GM12872 (cell line): ENCODE data around the gene UQCC2.

Experiments
- TF ChIP-seq, protein P1 (sequence below): IDR thresholded peaks from 3 replicates; pipeline ENCODE4 v1.5.1; 2011; ENCODE audit warnings: low read depth, mild to moderate bottlenecking, low read length, moderate library complexity; ENCODE audit not compliant: insufficient read depth

Gene UQCC2

DNA sequence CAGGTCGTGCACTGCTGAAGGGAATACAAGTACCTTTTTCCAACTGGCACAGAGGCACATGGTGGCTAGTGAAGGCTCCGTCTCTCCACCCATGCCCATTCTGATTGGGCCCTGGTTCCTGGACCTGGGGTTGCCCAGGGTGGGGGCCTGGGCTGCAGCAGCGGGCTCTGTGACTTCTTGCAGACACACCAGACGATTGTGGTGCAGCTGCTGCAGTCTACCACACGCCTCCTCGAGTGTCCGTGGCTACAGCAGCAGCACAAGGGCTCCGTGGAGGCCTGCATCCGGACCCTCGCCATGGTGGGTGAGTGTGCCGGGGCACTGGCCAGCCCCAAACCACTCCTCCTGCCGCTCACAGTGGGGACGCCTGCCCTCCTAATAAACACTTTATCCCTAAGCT is 29.2 kb downstream of the UQCC2 start:
- TF ChIP-seq, protein P1, sequence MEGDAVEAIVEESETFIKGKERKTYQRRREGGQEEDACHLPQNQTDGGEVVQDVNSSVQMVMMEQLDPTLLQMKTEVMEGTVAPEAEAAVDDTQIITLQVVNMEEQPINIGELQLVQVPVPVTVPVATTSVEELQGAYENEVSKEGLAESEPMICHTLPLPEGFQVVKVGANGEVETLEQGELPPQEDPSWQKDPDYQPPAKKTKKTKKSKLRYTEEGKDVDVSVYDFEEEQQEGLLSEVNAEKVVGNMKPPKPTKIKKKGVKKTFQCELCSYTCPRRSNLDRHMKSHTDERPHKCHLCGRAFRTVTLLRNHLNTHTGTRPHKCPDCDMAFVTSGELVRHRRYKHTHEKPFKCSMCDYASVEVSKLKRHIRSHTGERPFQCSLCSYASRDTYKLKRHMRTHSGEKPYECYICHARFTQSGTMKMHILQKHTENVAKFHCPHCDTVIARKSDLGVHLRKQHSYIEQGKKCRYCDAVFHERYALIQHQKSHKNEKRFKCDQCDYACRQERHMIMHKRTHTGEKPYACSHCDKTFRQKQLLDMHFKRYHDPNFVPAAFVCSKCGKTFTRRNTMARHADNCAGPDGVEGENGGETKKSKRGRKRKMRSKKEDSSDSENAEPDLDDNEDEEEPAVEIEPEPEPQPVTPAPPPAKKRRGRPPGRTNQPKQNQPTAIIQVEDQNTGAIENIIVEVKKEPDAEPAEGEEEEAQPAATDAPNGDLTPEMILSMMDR, result no peak

DNA sequence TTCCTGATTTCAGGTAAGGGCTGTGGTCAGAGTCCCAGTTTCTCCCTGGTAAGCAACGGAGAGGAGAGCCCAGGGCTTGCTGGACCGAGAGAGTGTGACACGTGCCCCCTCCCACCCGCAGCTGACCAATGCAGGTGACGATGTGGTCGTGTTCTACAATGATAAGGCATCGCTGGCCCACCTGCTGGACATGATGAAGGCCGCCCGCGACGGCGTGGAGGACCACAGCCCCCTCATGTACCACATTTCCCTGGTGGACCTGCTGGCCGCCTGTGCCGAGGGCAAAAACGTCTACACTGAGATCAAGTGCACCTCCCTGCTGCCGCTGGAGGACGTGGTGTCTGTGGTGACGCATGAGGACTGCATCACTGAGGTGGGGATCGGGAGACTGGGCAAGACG is 31.7 kb downstream of the UQCC2 start:
- TF ChIP-seq, protein P1, result no peak

DNA sequence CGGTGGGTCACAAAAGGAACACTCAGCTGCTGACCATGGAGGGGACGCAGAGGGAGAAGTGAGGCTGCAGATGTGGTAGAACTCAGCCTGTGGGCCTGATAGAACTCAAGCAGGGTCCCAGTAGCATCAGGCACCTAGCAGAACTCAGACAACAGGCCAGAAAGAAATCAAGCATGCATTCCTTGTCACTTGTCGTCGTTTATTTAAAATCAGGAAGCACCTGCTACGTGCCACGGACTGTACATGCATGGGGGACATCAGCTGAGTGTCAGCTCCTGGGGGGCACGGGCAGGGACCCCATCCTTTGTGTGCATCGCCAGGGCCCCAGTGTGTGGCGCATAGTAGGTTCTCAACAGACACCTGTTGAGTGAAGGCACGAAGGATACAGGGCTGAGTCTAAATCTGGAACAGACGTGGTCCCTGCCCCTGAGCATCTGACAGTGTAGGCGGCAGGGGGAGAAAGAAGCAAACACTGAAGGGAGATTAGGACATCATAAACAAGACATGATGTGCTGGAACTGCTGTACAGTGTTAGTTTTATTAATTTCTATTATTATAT is 32.5 kb downstream of the UQCC2 start:
- TF ChIP-seq, protein P1, result no peak

DNA sequence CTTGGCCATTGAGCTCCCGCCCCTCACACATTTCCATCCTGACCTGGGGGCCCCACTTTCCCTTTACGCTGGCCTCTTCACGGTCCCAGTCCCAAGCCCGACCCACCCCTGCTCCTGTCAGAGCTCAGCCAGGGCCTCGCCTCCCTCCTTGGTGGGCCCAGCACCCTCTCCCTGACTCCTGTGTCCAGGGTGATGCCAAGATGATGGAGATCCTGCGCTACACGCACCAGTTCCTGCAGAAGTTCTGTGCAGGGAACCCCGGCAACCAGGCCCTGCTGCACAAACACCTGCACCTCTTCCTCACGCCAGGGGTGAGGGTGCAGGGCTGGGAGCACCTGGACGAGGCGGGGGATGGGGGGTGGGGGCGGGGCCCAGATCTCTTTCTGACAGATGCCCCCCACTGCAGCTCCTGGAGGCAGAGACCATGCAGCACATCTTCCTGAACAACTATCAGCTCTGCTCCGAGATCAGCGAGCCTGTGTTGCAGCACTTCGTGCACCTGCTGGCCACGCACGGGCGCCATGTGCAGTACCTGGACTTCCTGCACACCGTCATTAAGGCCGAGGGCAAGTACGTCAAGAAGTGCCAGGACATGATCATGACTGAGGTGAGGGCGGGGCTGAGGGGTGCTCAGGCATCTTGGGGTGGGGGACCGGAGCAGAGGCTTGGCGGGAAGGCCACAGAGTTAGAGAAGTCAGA is 33.1 kb downstream of the UQCC2 start:
- TF ChIP-seq, protein P1, result no peak

DNA sequence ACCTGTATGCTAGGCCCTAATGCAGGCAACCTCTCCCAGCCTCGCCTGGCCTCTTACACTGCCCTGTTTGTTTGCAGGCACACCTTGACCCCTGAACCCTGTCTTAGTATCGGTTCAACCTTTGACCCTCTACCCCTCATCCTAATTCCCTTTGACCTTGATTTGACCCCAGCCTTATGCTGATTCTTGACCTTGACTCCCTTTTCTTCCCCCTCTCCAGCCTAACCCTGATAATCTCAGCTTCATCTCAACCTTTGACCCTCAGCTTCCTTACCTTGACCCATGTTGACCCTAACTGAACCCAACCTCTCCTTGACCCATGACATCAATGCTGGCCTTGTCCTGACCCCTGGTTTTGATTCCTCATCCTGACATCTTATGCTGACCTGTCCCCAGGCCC is 33.8 kb downstream of the UQCC2 start:
- TF ChIP-seq, protein P1, result no peak

DNA sequence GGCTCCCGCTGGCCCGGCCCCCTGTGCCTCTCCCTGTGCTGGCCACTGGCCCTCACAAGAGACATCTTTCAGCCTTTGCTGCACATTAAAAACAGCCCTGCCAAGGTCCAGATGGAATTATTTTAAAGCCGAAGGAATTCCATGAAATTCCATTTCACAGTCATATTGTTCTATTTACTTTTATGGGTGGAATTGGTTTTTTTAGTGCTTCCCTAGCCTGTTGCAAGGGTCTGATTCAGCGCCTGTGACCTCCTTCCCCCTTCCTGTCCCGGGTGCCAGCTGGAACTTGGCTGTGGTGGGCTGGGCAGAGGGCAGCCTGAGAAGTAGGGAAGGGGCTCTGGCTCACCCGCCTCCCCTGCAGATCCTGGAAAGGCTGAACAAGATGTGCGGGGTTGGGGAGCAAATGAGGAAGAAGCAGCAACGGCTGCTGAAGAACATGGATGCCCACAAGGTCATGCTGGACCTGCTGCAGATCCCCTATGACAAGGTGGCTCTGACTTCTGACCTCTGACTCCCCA is 34.3 kb downstream of the UQCC2 start:
- TF ChIP-seq, protein P1, result no peak

DNA sequence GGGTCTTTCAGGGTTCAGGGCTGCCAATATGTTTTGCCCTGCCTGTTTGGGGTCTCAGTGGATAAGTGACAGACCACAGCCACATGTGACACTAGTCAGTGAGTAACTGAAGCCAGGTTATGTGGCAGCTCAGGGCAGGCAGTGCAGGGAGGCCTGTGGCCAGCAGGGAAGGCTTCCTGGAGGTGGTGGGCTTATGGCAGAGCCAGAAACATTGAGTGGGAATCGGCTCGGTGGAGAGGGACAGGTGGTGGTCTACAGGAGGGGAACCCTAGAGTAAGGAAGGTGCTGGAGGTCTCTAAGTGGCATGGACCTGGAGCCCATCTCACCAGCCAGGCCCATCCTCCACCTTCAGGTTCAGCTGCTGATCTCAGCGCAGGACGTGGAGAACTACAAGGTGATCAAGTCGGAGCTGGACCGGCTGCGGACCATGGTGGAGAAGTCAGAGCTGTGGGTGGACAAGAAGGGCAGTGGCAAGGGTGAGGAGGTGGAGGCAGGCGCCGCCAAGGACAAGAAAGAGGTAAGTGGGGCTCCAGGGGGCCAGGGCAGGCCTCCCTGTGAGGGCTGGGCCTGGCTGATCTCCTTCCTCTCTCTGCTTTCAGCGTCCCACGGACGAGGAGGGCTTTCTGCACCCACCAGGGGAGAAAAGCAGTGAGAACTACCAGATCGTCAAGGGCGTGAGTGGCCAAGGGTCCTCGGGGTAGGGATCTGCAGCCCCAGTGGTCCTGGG is 34.9 kb downstream of the UQCC2 start:
- TF ChIP-seq, protein P1, result no peak
